ENCODE measurements around the gene FAM124A.
A peak's percentile ranks its signal among the peaks of the same experiment; 100 is the strongest.

Gene FAM124A

GRCh38 chr13:51317262-51317661 lies 95.1 kb downstream of the FAM124A start:
- DNase-seq: no peak

GRCh38 chr13:51318015-51318414 lies 95.8 kb downstream of the FAM124A start:
- DNase-seq: no peak

DNA sequence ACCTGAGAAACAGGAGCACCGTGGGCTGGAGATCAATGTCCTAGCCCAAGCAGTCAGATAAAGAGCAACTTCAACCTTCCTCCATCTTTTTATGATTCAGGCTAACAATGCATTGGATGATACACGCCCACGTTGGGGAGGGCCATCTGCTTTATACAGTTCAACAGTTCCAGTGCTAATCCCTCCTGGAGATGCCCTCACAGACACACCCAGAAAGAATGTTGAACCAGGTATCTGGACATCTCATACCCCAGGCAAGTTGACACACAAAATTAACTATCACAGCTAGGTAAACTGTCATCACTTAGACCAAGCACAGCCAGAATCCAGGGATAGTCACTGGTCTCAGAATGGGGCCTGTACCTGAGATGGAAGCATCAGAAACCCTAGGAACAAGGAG lies 96.7 kb downstream of the FAM124A start:
- no peak for DNase-seq

DNA sequence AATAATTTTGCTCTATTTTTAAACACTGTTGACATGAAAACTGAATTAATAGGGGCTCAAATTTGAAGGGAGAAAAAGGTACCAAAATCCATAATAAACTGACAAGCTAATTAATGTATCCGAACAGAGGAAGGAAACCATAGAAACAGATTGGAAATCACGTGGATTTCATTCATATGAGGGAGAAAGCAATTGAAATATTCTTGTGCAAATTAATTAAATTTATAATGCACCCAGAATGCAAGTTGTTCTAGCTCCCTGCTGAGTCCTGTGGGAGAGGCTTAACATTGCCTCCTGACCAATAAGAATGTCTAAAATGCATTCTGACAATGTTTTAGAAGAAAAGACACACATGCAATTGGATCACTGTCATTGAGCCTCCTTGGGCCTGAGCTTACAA lies 99.6 kb downstream of the FAM124A start:
- DNase-seq: no peak

DNA sequence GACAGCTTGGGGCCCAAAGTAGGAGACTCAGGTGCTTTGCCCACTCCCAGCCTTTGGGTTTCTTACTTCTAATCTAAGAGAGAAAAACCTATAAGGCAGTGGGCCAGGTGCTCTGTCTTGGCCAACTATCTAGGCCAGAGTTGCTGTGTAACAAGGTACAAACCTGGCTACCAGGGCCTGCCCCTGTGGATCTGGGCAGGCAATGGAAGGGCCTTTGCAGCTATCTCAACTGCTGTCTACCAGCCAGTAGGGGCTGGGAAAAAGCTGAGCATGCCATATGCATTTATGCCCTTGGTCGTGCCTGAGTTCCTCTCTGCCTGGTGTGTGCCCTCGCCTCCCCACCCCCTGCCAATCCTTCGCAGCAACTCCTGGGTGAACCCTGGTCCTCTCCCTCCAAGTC lies 100.6 kb downstream of the FAM124A start:
- DNase-seq: no peak

- DNase-seq: peak; percentile 13
Observed at GRCh38 chr13:51323824-51324511, 101.8 kb downstream of the FAM124A start.

- DNase-seq: no peak
Observed at GRCh38 chr13:51324714-51325420, 102.7 kb downstream of the FAM124A start.

GRCh38 chr13:51325837-51326236 lies 103.6 kb downstream of the FAM124A start:
- DNase-seq: no peak

- DNase-seq: no peak
Observed at GRCh38 chr13:51326777-51327176, 104.6 kb downstream of the FAM124A start.

DNA sequence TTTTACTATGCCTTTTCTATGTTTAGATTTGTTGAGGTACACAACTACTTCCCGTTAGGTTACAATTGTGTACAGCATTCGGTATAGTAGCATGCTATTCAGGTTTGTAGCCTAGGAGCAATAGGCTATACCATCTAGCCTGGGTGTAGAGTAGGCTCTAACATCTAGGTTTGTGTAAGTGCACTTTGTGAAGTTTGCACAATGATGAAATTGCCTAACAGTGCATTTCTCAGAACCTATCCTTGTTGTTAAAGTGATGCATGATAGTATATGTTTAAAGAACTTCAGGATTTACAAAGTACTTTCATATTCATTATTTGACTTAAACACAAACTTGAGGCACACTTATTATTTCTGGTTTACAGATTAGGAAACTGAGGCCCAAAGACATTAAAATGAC lies 105.8 kb downstream of the FAM124A start:
- DNase-seq: no peak

DNA sequence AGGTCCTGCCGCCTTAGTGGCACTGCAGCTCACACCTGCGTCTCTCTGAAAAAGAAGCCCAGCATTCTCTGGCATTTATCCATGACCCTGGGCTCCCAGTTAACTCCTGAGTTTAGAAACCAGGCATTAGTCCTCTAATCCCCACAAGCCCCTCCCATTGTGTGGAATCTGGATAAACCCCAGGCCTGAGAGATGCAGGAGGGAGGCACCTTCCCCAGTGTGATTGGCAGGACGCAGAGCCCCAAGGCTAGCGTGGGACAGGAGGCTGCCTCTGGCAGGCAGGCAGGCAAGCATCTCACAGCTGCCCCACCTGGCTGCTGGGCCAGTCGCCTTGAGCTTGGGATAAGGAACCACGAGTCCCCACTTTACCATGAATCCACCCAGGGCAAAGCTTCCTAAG lies 106.3 kb downstream of the FAM124A start:
- no peak for DNase-seq

- no peak for DNase-seq
Observed at GRCh38 chr13:51329606-51330005, 107.4 kb downstream of the FAM124A start.

GRCh38 chr13:51330791-51331190 lies 108.6 kb downstream of the FAM124A start:
- no peak for DNase-seq

DNA sequence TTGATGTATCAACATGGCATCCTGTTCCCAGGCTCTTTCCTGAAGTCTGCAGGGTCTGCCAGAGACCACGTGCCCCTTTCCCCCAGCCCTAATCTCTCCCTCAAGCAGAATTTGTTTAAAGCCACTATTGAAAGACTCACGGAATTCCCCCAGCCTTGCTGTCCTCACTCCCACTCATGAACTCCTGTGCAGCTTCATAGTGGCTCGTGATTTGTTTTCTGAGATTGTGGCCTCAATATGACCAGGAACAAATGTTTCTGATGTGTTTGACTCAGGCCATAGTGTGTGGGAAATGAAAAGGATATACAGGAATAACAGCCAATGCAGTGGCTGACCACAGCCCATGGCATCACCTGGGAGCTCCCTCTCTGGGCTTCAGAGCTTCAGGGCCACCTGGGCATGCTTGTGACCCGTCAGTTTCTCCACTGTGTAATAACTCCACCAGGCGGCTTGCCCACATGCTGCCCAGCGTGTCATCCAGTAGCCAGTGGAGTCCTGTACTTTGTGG lies 109.2 kb downstream of the FAM124A start:
- DNase-seq: no peak

GRCh38 chr13:51332566-51333361 lies 110.6 kb downstream of the FAM124A start:
- DNase-seq: no peak

- no peak for DNase-seq
Observed at GRCh38 chr13:51333421-51333820, 111.2 kb downstream of the FAM124A start.

DNA sequence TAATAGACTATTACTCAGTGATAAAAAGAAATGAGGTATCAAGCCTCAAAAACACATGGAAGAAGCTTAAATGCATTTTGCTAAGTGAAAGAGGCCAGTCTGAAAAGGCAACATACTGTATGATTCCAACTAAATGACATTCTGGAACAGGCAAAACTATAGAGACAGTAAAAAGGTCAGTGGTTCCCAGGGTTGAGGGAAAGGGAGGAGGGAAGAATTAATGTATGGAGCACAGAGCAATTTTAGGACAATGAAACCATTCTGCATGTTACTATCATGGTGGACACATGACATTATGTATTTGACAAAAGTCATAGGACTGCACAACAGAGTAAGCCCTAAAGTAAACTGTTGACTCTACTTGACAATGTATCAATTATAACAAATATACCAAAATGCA lies 111.6 kb downstream of the FAM124A start:
- no peak for DNase-seq
